Loucy (cell line): Measurements from ENCODE around the gene SPEM2.
A peak's percentile ranks its signal among the peaks of the same experiment; 100 is the strongest.

Source experiments
- H2AFZ ChIP-seq: fragments of 200-600 bp; sonication (generic); 2 replicates; pipeline ENCODE4 v1.6.0; 2016; ENCODE audit warnings: antibody characterized with exemption, mild to moderate bottlenecking, low read length, moderate library complexity
- H3F3A ChIP-seq: fragments of 200-600 bp; 2 replicates; pipeline ENCODE4 v1.6.0; 2016; ENCODE audit warnings: antibody characterized with exemption, low read depth, mild to moderate bottlenecking
- H3K27me3 ChIP-seq: fragments of 200-600 bp; sonication (generic); 2 replicates; pipeline ENCODE4 v1.6.1; 2014; ENCODE audit warnings: low read length, mild to moderate bottlenecking; ENCODE audit not compliant: insufficient read depth, poor library complexity, severe bottlenecking
- H3K36me3 ChIP-seq: fragments of 200-600 bp; sonication (generic); 2 replicates; pipeline ENCODE4 v1.6.1; 2016; ENCODE audit warnings: low read length; ENCODE audit not compliant: insufficient read depth
- H3K4me1 ChIP-seq: fragments of 200-600 bp; sonication (generic); 2 replicates; pipeline ENCODE4 v1.5.1; 2014; ENCODE audit warnings: low read length, mild to moderate bottlenecking; ENCODE audit not compliant: insufficient read depth, poor library complexity, severe bottlenecking
- H3K4me2 ChIP-seq: fragments of 200-600 bp; sonication (generic); 2 replicates; pipeline ENCODE4 v1.6.0; 2014; ENCODE audit warnings: antibody characterized with exemption, low read length, low read depth, mild to moderate bottlenecking; ENCODE audit not compliant: poor library complexity, severe bottlenecking
- H3K4me3 ChIP-seq: fragments of 200-600 bp; sonication (generic); 2 replicates; pipeline ENCODE4 v1.5.1; 2014; ENCODE audit warnings: low read length, mild to moderate bottlenecking, mixed read lengths; ENCODE audit not compliant: poor library complexity, severe bottlenecking
- H3K79me2 ChIP-seq: fragments of 200-600 bp; sonication (generic); 2 replicates; pipeline ENCODE4 v1.6.1; 2014; ENCODE audit warnings: low read length; ENCODE audit not compliant: insufficient read depth
- H3K9ac ChIP-seq: fragments of 200-600 bp; sonication (generic); 2 replicates; pipeline ENCODE4 v1.6.0; 2014; ENCODE audit warnings: mild to moderate bottlenecking, low read depth, low read length, moderate library complexity; ENCODE audit not compliant: poor library complexity, severe bottlenecking
- H3K9me2 ChIP-seq: fragments of 200-600 bp; sonication (generic); replicated peaks from 2 replicates; pipeline ENCODE4 v1.6.1; 2016; ENCODE audit warnings: low read depth, low read length, mixed read lengths
- H3K9me3 ChIP-seq: fragments of 200-600 bp; sonication (generic); 2 replicates; pipeline ENCODE4 v1.6.1; 2014; ENCODE audit warnings: mild to moderate bottlenecking, antibody characterized with exemption, low read length, low read depth; ENCODE audit not compliant: insufficient read depth
- H4K20me1 ChIP-seq: fragments of 200-600 bp; sonication (generic); 2 replicates; pipeline ENCODE4 v1.6.0; 2014; ENCODE audit warnings: antibody characterized with exemption, low read length, mild to moderate bottlenecking; ENCODE audit not compliant: insufficient read depth, poor library complexity, severe bottlenecking
- CTCF ChIP-seq: fragments of 200-600 bp; sonication (generic); conservative IDR thresholded peaks from 2 replicates; pipeline ENCODE4 v1.5.1; 2014; ENCODE audit warnings: mild to moderate bottlenecking, antibody characterized with exemption, low read length
- EZH2phosphoT487 ChIP-seq: fragments of 200-600 bp; IDR thresholded peaks from 2 replicates; pipeline ENCODE4 v1.6.1; 2018; ENCODE audit warnings: antibody characterized with exemption, mild to moderate bottlenecking, moderate library complexity, borderline replicate concordance

SPEM2 gene

DNA sequence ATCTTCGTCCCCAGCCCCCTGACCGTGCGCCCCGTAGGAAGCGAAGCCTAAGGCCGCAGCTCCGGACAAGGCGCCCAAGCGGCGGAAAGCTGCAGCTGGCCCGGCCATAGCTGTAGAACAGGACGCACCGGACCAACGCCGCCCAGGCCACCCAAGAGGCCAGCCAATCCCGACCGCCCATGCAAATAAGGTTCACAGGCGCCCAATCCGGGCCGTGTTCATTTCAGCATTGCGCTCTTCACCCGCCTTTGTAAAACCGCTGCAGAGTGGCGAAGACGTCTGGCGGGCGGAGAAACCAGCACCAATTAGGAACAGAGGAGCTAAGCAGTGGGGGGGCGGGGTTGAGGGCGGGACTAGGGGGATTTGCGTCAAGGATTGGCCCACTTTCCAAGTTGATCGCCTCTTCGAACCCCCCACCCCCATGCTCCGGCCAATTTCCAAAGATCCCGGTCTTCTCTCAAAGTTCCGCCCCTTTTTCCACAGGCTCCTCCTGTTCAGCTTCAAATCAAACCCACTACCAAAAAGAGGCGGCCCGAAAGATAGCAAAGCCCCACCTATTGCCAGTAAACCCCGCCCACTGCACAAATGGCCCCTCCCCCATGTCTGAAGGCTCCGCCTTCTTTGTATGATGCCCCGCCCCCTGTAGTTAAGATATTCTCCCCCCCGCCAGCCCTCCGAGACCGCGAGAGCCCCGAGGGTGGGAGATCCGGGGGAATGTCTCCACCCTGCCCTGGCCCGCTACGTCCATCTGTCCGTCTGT lies 21.3 kb upstream of the SPEM2 start, which contains the start of gene TMEM256:
Gene TMEM256, minus strand, starts transcription at position 121 of the 760 bp plus-strand sequence. Its CDS starts 13 bp downstream, at position 108.
- H2AFZ ChIP-seq: peak within 1 kb of the TSS; percentile 93
- H3F3A ChIP-seq: no peaks in the 10 kb centered on the region
- H3K9ac ChIP-seq: peak within 1 kb of the TSS; percentile 80
- H3K4me2 ChIP-seq: peak within 1 kb of the TSS; percentile 86
- H3K27me3 ChIP-seq: no peaks in the 10 kb centered on the region
- H3K4me3 ChIP-seq: peak within 1 kb of the TSS; percentile 76
- H3K9me2 ChIP-seq: no peaks in the 10 kb centered on the region
- TF ChIP-seq CTCF (no peak), EZH2phosphoT487 (no peak)
- H3K36me3 ChIP-seq: no peaks in the 10 kb centered on the region
- H3K9me3 ChIP-seq: no peaks in the 10 kb centered on the region
- peaks cover 3% of the 10 kb centered on the region for H4K20me1 ChIP-seq
- peaks cover 20% of the 10 kb centered on the region for H3K4me1 ChIP-seq
- peaks cover 6% of the 10 kb centered on the region for H3K79me2 ChIP-seq

DNA sequence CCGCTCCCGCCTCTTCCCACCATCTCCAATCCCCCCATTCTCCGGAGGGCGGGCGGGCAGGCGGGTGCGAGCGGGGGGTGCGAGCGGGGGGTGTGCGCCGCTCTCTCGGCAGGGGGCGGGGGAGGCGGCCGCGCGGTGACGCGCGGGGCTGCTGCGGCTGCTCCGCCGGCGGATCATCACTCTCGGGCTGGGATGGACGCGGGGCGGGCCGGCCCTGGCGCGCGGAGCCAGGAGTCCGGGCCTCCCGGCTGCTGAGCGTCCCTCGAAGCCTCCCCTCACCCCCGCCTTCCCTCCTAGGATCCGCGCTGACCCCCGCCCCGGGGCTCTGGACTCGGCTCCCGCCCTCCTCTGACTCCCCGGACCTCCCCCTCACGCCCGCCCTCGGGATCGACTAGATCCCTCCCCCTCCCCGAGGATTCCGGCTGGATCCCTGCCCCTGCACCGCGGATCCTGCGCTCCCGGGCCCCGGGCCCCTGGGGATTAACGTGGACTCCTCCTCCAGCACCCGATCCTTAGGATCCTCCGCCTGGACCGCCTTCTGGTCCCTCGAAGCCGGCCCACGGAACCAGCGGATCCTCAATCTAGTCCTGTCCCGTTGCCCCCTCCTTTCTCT lies 20.6 kb upstream of the SPEM2 start:
- no peak for TF ChIP-seq CTCF
- TF ChIP-seq EZH2phosphoT487: no peak
- H3K36me3 ChIP-seq: no peaks in the 10 kb centered on the region
- H3K79me2 ChIP-seq: peaks cover 6% of the 10 kb centered on the region
- no peaks in the 10 kb centered on the region for H3K9me2 ChIP-seq
- no peaks in the 10 kb centered on the region for H3K27me3 ChIP-seq
- peak overlapping the region; percentile 76 for H3K4me3 ChIP-seq
- peak overlapping the region; percentile 93 for H2AFZ ChIP-seq
- H3K4me1 ChIP-seq: peaks cover 20% of the 10 kb centered on the region
- peak overlapping the region; percentile 75 for H3K9ac ChIP-seq
- no peaks in the 10 kb centered on the region for H3K9me3 ChIP-seq
- no peaks in the 10 kb centered on the region for H3F3A ChIP-seq
- peak overlapping the region; percentile 74 for H3K4me2 ChIP-seq
- peaks cover 3% of the 10 kb centered on the region for H4K20me1 ChIP-seq

DNA sequence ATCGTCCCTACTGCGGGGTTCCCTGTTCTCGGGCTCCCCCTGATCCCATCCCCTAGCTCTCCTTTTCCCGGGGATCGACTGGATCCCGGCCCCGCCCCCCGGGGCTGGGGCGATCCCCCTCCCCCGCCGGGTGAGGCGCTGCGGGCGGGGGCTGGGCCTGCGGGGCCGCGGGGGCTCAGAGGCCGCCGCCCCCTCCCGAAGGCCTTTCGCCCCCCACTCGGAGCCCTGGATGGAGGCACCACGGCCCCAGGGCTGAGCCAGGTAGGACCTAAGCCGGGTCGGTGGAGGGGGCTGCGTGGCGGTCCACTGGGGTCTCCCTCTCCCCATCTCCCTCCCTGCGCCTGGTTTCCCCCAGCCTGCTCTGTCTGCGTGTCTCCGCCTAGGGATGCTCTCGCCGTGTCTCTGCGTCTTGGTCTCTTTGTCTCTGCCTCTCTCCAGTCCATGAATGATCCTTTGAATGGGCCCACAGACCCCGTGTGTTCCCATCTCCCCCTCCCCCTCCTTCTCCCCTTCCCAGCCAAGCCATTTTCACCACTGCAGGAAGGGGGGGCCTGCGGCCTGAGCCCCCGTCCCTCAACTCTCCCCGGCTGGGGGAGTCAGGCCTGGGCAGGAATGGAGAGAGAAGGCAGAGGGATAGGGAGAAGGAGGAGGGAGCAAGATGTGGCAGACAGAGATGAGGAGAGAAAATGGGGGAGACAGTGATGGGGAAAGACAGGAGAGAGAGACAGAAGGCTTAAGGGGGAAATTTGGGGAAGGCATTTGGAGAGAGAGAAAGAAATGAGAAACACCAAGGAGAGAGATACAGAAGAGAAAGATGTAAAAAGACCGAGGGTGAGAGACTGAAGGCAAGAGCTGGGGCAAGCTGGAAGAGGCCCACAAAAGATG lies 19.8 kb upstream of the SPEM2 start:
- Histone ChIP-seq H3K4me2 (peak overlapping the region; percentile 74), H3K9me2 (no peaks in the 10 kb centered on the region), H3K4me3 (peak overlapping the region; percentile 76), H3F3A (no peaks in the 10 kb centered on the region), H4K20me1 (peaks cover 3% of the 10 kb centered on the region), H3K36me3 (no peaks in the 10 kb centered on the region), H3K27me3 (no peaks in the 10 kb centered on the region), H3K79me2 (peaks cover 6% of the 10 kb centered on the region), H3K4me1 (peaks cover 20% of the 10 kb centered on the region), H2AFZ (peak overlapping the region; percentile 93; the same call in 1 of the 2 replicates), H3K9me3 (no peaks in the 10 kb centered on the region), H3K9ac (peak overlapping the region; percentile 75)
- TF ChIP-seq EZH2phosphoT487: no peak
- TF ChIP-seq CTCF: no peak
